HG02623 (cell line): ENCODE measurements around the gene KCNG2.

Experiments
- ATAC-seq: cut with Tn5 transposase; IDR thresholded peaks from one replicate; pipeline ENCODE4 v1.9.1; 2021; ENCODE audit warnings: moderate library complexity; ENCODE audit not compliant: unreplicated experiment

Gene KCNG2

DNA sequence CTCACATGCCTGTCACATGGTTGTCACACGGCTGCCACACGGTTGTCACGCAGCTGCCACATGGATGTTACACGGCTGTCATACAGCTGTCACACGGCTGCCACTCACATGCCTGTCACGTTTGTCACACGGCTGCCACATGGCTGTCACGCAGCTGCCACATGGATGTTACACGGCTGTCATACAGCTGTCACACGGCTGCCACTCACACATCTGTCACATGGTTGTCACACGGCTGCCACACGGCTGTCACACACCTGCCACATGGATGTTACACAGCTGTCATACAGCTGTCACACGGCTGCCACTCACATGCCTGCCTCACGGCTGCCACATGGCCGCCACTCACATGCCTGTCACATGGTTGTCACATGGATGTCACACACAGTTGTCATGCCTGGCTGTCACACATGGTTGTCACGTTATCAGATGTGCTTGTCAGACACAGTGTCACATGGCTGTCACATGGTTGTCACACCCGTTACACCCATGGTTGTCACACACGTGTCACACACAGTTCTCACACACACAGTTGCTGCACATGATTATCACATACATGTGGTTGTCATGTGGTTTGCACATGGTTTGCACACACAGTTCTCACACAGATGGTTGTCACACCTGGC is 19.4 kb downstream of the KCNG2 start:
- ATAC-seq: no peak

DNA sequence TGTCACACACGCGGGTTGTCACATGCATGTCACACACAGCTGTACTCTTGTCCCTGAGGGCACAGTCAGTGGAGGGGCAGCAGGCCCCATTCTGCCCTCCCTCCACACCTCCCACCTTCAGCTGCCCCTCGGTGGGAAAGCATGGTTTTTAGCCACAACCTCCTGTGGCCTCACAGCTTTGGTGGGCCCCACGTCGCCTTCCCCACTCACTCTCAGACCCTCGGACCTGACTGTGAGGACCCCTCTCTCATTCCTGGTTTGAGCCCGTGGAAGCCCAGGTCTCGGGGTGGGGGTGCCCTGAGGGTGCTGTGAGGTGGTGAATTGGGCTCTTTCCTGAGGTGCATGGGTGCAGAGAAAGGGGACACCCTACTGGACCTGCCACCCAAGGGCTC is 19.9 kb downstream of the KCNG2 start:
- no peak for ATAC-seq

DNA sequence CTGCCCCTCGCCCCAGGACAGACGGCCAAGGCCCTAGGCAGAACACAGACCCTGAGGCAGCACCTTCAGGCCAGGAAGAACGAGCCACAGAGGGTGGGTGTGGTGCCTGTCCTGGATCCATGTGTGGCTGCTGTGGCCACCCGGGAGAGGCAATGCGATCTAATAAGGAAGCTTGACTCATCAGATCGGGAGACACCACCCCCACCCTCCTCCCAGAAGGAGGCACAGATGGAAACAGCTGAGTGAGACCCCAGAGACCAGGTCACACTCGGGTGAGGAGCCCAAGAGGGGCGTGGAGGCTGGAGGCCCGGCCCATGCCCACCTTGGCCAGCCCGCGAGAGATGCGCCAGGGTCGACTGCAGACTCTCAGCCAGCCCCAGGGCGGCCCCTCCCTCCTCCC is 20.3 kb downstream of the KCNG2 start:
- no peak for ATAC-seq

DNA sequence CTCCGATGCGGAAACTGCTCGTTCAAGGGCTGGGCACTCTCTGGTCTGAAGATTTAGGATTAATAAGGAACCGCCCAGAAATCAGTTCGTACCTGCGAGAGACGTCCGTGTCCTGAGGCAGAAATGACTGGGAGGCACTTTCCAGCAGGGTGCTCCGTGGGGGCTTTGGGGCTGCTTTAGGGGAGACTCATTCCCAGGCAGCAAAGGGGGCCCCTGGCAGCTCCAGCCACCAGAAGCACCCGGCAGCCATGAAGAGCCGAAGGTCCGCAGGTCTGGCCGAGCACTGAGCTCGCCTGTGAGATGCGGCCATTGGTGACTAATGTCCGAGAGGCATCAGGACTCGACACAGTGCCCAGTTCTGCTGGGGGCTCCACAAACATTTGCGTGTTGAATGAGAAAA is 20.9 kb downstream of the KCNG2 start:
- ATAC-seq: no peak

DNA sequence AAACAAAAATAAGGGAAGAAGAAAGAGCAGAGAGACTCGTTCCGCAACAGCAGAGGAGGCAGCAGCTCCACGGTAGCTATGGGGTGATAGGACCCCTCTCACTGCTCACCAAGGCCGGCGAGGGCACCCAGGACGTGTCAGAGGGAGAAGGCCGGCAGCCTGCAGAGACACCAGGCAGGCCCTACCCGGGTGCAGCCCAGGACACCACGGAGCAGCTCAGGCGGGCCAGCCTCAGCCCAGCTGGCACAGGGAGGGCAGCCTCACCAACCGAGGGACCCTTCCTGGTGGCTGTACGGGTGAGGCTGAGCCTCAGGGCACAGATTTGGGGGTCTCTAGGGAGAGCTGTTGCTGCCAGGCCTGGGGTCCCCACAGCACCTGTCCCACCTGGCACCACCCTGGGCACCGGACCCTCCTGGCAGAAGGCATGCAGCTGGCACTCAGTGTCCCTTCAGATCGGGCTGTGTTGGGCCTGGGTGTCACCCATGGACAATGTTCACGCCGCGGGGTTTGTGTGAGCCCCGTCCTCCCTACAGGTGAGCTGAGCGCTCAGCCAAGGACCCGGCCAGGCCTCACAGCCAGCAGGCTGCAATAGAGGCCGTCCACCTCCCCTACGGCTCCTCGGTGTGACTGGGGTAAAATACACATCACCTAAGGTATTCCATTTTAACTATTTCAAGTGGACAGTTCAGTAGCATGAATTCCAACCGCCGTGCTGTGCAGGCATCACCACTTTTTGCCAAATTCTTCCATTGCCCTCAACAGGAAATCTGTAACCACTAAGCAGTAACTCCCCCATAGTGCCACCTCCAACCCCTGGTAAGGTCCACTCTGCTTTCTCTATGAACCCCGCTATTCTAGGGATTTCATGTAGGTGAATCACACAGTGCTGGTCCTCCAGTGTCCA is 21.6 kb downstream of the KCNG2 start:
- ATAC-seq: no peak

DNA sequence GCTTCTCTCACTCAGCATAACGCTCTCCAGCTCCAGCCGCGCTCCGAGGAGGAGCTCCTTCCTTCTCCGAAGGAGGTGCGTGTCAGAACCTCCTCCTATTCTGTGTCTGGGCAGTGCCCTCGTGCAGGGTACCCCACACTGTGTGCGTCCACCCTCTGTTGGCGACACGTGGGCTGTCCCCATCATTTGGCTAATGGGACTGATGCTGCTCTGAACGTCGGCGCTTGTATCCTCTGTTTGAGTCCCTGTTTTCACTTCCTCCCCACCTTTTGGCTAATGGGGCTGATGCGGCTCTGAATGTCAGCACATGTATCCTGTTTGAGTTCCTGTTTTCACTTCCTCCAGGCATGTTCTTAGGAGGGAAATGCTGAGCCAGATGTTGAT is 22.2 kb downstream of the KCNG2 start:
- peak; percentile 89 for ATAC-seq

DNA sequence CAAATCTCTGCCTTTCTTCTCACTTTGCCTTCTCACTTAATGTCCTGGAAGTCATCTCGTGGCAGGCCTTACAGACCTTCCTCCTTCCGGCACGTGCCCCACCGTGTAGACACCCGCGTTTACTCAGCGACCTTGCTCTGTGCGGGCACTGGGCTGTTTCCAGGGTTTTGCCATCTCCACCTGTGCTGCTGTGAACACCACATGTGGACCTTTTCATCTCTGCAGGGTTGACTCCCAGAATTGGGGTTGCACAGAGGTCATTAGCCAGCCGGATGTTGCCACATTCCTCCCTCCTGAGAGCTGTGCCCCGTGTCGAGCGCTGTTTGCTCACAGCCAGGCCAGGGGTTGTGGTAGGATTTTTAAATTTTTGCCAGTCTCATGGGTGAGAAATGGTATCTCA is 25.4 kb downstream of the KCNG2 start:
- ATAC-seq: no peak

DNA sequence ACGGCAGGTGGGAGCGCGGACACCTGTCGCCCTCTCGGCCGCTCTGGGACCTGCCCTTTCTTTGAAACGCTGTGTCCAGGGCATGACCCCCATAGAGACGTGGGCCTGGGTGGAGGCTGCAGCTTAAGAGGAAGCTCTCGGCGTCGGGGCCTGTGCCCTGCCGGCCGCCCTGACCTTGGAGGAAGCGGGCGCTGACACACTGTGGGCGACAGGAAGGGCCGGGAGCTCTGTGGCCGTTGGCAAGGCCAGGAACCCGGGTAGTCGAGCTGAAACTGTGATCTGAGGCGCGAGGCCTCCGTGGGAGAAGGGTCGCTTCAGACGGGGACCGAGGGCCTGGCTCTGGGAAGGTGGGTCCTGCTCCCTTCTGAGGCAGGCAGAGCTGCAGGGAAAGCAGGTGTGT is 28.2 kb downstream of the KCNG2 start:
- ATAC-seq: no peak

DNA sequence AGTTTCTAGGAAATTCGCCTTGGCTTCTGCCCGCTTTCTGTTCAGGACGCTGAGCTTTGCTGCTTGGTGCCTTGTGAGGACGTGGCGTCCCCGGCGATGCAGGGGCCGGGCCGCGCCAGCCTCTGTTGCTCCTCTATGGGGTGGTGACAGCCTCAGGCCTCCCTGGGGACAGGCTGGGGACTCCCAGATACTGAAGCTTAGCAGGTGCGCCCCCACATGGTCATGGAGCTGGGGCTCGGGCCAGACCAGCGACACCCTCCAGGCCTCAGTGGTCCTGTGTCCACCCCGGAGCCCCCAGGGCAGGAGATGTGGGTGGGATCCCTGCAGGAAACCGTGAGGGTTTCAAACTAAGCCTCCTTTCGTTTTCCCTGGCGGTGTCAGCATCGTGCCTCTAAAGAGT is 29.2 kb downstream of the KCNG2 start:
- no peak for ATAC-seq

DNA sequence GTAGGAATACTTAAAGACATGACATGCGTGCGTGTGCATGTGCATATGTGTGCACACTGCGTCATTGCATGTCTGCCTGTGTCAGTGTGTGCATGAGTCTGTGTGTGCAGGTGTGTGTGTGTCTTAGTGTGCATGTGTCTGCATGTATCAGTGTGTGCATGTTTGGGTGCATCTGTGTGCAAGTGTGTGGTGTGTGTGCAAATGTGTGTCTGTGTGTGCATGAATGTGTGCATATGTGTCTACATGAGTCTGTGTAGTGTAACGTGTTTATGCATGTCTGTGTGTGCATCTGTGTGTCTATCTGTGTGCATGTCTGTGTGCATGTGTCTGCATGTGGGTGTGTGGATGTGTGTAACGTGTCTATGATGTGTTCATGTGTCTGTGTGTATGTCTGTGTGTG is 30.5 kb downstream of the KCNG2 start:
- no peak for ATAC-seq

DNA sequence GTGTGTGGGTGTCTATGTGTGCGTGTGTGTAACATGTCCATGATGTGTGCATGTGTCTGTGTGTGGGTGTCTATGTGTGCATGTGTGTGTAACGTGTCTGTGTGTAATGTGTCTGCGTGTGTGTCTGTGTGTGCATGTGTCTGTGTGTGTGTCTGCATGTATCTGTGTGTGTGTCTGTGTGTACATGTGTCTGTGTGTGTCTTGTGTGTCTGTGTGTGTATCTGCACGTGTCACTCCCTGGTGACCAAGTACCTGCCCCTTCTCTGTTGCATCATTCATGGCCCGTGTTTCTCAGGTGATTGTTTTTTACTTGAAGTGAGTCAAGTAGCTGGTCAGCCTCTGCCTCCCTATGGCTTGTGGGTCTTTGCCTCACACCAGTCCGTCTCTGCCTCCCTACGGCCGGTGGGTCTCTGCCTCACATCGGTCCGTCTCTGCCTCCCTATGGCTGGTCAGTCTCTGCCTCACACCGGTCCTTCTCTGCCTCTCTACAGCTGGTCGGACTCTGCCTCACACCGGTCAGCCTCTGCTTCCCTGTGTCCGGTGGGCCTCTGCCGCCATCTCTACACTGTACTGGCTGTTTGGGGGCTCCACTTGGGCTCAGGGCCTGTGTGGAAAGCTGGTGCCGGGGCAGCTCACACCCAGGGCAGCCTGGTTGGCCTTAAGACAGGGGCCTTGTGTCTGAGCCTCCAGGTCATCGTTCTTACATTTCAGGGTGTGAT is 31.6 kb downstream of the KCNG2 start:
- ATAC-seq: no peak

DNA sequence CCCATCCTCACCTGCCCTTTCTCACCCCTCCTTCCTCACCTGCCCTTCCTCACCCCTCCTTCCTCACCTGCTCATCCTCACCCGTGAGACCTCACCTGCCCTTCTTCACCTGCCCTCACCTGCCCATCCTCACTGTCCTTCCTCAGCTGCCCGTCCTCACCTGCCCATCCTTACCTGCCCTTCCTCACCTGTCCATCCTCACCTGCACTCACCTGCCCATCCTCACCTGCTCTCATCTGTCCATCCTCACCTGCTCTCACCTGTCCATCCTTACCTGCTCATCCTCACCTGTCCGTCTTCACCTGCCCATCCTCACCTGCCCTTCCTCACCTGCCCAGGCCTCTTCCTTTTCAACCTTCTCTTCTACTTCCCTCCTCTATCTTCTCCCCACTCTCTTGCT is 34.4 kb downstream of the KCNG2 start:
- ATAC-seq: no peak

DNA sequence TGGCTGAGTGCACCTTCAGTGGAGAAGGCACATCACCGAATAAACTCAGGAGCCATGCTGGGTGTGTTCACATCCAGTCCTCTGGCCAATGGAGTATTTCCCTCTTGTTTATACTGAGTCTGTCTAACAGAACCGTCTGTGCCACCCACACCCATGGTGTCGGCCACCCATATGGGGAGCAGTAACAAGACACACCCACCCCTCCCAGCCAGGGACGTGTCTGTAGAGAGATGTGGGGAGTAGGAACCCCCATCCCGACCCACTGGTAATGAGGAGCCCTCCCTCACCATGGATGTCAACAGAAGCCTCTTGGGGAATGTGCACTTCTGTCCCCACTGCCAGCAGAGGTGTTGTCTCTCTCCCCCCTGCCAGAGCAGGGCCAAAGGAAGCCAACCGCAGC is 37.1 kb downstream of the KCNG2 start:
- ATAC-seq: no peak

DNA sequence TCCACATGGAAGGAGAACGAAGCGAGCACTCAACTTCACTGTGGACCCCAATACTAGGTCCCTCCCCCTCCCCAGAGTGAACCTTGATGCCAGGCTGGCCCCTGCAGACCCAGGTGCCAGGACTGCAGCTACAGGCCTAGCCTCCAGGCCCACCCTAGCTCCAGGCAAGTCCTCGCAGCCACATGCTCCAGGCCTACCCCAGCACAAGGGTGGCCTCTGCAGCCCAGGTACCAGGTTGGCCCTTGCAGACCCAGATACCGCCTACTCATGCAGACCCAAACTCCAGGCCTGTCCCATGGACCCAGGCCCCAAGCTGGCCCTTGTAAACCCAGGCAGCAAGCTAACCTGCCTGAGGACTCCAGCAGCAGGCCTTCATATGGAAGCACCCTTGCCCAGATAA is 44.2 kb downstream of the KCNG2 start:
- no peak for ATAC-seq

DNA sequence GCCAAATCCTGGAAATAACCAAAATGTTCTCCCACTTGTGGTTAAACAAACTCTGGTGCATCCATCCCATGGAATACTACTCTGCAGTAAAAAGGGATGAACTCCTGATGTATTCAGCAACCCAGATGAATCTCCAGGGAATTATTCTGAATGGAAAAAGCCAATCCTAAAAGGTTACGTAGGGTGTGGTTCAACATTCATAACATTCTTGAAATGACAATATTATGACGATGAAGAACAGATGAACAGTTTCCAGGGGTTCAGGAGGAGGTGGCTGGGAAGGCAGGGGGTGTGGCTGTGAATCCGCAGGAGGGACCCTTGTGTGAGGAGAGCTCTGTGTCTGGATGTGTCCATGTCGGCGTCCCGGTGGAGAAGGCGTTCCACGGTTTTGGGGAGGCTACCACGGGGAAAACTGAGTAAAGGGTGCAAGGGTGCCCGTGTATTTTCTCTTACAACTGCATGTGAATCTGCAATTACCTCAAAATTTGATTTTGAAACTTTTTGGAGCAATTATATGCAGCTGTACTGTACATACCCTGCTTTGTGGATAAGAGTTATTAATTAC is 47.3 kb downstream of the KCNG2 start:
- no peak for ATAC-seq

DNA sequence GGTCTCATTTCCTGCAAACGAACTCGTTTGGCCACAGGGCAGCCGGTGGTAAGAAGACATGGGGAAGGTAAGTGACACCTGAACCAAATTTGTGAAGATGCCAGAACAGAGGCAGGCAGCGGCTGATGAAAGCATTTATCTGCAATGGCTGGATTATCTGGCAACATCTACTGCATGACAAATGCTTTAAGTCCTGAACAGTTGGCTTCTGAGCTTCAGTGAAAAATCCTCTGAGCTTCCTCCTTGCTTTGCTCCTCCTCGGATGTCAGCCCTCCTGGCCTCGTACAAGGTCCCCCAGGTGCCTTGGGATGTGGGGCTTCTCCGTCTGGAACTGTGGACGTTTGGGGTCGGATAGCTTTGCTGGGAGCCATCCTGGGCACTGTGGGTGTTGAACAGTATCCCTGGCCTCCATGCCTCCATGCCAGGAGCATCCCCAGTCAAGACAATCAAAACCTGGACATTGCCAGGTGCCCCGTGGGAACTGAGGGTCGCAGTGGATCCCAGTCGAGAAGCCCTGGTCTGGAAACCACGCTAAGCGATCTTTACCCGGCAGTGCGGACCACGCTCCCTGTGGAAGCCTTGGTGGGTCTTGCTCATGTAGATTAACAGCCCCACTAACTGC is 49.3 kb downstream of the KCNG2 start:
- ATAC-seq: no peak

DNA sequence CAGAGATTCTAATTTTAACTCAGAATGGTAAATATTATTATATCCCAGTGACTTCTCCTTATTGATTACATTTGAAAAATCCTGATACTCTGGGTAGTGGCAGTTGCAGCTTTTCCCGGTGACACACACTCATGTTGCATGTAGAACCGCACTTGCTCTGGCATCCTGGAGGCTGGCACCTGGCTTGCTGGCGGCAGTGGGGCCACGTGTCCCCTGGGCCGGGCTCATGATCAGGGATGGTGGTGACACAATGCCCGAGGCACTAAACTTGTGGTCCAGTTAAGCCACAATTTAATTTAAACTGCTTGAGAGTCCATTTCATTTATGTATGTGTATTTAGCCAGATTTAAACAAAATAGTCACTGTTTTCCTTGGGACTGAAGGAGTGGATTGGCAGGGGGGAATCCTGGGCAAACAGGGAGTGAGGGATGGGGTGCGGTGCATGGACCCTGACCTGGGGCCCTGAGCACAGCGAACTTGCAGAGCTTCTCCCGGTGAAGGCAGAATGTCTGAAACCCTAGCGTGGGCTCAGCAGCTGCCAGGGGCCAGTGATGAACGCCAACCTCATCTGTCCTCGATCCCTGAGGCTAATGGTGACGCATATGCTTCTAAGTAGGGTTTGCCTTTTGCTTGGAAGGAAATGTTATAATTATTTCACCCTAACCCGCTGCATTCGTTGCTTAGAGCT is 50.0 kb downstream of the KCNG2 start:
- ATAC-seq: no peak

DNA sequence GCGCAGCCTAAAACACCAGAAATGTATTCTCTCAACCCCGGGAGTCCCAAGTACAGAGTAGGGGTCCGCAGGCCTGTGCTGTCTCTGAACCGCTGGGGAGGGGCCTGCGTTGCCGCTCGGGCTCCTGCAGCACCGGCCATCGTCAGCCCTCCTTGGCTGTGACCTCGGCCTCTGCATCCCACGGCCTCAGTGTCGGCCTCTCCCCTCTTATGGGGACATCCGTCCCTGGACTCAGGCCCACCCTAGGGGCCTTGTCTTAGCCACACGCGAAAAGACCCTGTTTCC is 50.5 kb downstream of the KCNG2 start:
- ATAC-seq: no peak

DNA sequence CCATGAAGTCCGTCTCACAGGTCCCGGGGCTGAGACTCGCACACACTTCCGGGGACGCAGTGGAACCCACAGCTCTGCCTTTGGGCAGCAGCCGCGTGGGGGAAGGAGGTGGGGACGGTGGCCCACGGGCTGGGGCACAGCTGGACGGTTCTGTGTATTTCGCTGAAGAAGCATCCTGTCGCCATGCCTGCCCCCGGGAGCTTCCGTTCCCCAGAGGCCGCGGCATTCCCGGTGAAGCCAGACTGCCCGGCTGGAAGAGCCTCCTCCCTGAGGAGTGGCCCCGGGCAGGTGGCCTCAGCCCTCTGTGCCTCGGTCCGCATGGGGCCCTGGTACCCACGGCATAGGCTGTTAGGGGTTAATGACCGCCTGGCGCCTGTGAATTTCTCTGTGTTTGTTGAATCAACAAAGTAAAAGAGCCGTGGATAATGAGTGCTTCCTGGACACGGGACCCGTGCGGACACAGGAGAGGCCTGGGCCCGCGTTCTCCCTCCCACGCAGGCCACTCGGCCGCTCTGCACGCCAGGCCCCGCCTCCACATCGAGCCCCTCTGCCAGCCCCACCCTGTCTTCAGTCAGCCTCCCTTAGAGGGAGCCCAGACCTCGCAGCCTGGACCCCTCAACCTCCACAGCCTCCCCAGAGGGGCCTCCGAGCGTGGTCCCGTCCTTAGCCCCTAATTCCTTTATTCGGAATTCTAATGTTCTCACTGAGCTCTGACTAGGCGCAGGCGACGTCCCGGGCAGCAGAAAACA is 51.0 kb downstream of the KCNG2 start:
- ATAC-seq: no peak
